Spleen (tissue), 13 donors: ENCODE results near the gene IFITM10. TPM values are rescaled to one million over a fixed set of nuclear protein-coding genes. Genes with fewer than 3 reads are reported as not detected.

Experiments used
- DNase-seq: peaks from one replicate; pipeline ENCODE4 v3.0.0-alpha.2; 2020
- H3K27ac ChIP-seq, 8 donors: fragments of 200-600 bp; sonication (generic) in 7 of 8; 1 replicate in 4 of 8; 2 replicates in 4 of 8; pipeline versions ENCODE4 v1.5.0 to v1.8.0; 2016 to 2021; ENCODE audit warnings: inconsistent platforms in 4 of 8, mild to moderate bottlenecking in 4 of 8, moderate library complexity in 1 of 8
- H3K27me3 ChIP-seq, 7 donors: fragments of 200-600 bp; sonication (generic) in 6 of 7; replicated peaks in 1 of 7; 1 replicate in 4 of 7; 2 replicates in 3 of 7; pipeline versions ENCODE4 v1.5.0 to v1.8.0; 2016 to 2021; ENCODE audit warnings: inconsistent platforms in 3 of 7, mild to moderate bottlenecking in 1 of 7
- H3K36me3 ChIP-seq, 6 donors: fragments of 200-600 bp; sonication (generic) in 5 of 6; 1 replicate in 4 of 6; 2 replicates in 2 of 6; pipeline versions ENCODE4 v1.5.0 to v1.8.0; 2016 to 2021; ENCODE audit warnings: inconsistent platforms in 2 of 6
- H3K4me1 ChIP-seq, 6 donors: fragments of 200-600 bp; sonication (generic) in 5 of 6; 1 replicate in 3 of 6; 2 replicates in 3 of 6; pipeline versions ENCODE4 v1.5.0 to v1.8.0; 2016 to 2021; ENCODE audit warnings: inconsistent platforms in 3 of 6
- H3K4me3 ChIP-seq, 8 donors: fragments of 200-600 bp; sonication (generic) in 7 of 8; 1 replicate in 4 of 8; 2 replicates in 4 of 8; pipeline versions ENCODE4 v1.5.0 to v1.8.0; 2016 to 2021; ENCODE audit warnings: inconsistent platforms in 4 of 8, mild to moderate bottlenecking in 4 of 8, moderate library complexity in 2 of 8
- H3K9me3 ChIP-seq, 8 donors: fragments of 200-600 bp; sonication (generic) in 7 of 8; 1 replicate in 4 of 8; 2 replicates in 4 of 8; pipeline versions ENCODE4 v1.5.0 to v1.8.0; 2016 to 2021; ENCODE audit warnings: inconsistent platforms in 4 of 8
- CTCF ChIP-seq, 11 experiments: fragments of 200-600 bp in 7 of 11; fragments of 450-650 bp in 4 of 11; sonication (generic) in 4 of 11; IDR thresholded peaks in 8 of 11; conservative IDR thresholded peaks in 3 of 11; 1 replicate in 7 of 11; 2 replicates in 4 of 11; pipeline versions ENCODE4 v1.4.0 to v1.8.0; 2016 to 2021; ENCODE audit warnings: antibody characterized with exemption in 11 of 11, inconsistent platforms in 4 of 11, mild to moderate bottlenecking in 1 of 11
- POLR2A ChIP-seq, 3 donors: fragments of 450-650 bp; IDR thresholded peaks; one replicate each; pipeline ENCODE4 v1.5.1; 2017; ENCODE audit warnings: antibody characterized with exemption in 3 of 3, mild to moderate bottlenecking in 1 of 3
- POLR2AphosphoS5 ChIP-seq, 3 donors: sonication (generic); formaldehyde crosslinking; IDR thresholded peaks; one replicate each; pipeline ENCODE4 v1.5.1; 2017; ENCODE audit warnings: antibody characterized with exemption in 3 of 3
- WGBS, 5 donors: extraction: QIAGEN DNeasy Blood & Tissue Kit in 3 of 5; methylation state at CpG; one replicate each; pipeline versions ENCODE4 v1.1.5 to v1.1.7; 2013 to 2018; 5-methylcytosine and 5-hydroxymethylcytosine counted together
- intact Hi-C: fragments of 100-400 bp; cut with DNase I; formaldehyde crosslinking; loops from one replicate; pipeline ENCODE4 v1.15.0; 2023; ENCODE audit warnings: low total_unique reads
- long read RNA-seq, 2 donors: transcript quantifications; one replicate each; lab custom pipeline, GENCODE V29; 2026
- polyA plus RNA-seq, 3 donors: library from polyadenylated mRNA; stranded (reverse); fragments of 200-250 nt; gene quantifications; one replicate each; pipeline ENCODE4 v1.2.1, GENCODE V29; 2013
- total RNA-seq, 7 donors: library from RNA; depleted of rRNA in 3 of 7; stranded (reverse); fragments of >200 nt in 3 of 7; fragmentation: NEBNext Ultra II Directional in 4 of 7; extraction: Animal tissue kit (Norgen Biotek cat#: 25700) in 4 of 7; gene quantifications; one replicate each; pipeline versions ENCODE4 v1.1.0 to v1.2.1, GENCODE V29; 2016 to 2021
- donor health status: healthy with polysubstance abuse.
- donor health status: DM: no; HTN: no; CAD: no; lungs with moderate emphysema.
- donor health status: DM: no; HTN: no; CAD: no.
- donor health status: Bipolar disorder and iron deficiency.
- donor health status: healthy.
- donor health status: DM: no; HTN: no; CAD: no.
- donor health status: DM: yes; HTN: yes; CAD: no.

IFITM10 gene
- 10 to 100 TPM in 2 of 7 donors, 1 to 10 TPM in 5; 6.7 to 41.6 (median 8.2) TPM for total RNA-seq
- 1 to 10 TPM in 2 of 3 donors, under 1 TPM in 1; 0.80 to 6.9 (median 2.4) TPM for polyA plus RNA-seq
- long read RNA-seq, donor 1: 0 reads
- long read RNA-seq, donor 2, partial matches to known transcripts: 0 of 1 reads
- long read RNA-seq, donor 2, other reads (novel, unspliced or antisense): 0 of 1 reads

GRCh38 chr11:1750481-1750839 is at the start of gene IFITM10:
IFITM10 (minus strand) TSS chr11:1750595; CDS start chr11:1750442, 153 bp downstream.
- Histone ChIP-seq H3K27ac (peak within 1 kb of the TSS; percentile 55 to 99 (median 72)), H3K27me3 (peaks cover 0 to 36% (median 12%) of the 10 kb centered on the region in 7 donors), H3K4me3 (peak within 1 kb of the TSS; percentile 39 to 77 (median 50)), H3K36me3 (peaks cover 5 to 63% (median 30%) of the 10 kb centered on the region in 6 donors), H3K4me1 (peaks cover 32 to 100% (median 88%) of the 10 kb centered on the region in 6 donors), H3K9me3 (no peaks in the 10 kb centered on the region)
- 34 to 47% (median 38%) methylated on average over 6 of the region's 6 CpGs for WGBS, 5 donors
- intact Hi-C loops: no loop called here
- TF ChIP-seq CTCF (IDR thresholded peaks at IDR 0.05 in 8 of 11, conservative IDR thresholded peaks at IDR 0.05 in 3 of 11) (no peak), POLR2AphosphoS5 (IDR thresholded peaks at IDR 0.05) (peak in 2 of 3 donors; percentile 70 to 72), POLR2A (IDR thresholded peaks at IDR 0.05) (no peak)
- no peak for DNase-seq

DNA sequence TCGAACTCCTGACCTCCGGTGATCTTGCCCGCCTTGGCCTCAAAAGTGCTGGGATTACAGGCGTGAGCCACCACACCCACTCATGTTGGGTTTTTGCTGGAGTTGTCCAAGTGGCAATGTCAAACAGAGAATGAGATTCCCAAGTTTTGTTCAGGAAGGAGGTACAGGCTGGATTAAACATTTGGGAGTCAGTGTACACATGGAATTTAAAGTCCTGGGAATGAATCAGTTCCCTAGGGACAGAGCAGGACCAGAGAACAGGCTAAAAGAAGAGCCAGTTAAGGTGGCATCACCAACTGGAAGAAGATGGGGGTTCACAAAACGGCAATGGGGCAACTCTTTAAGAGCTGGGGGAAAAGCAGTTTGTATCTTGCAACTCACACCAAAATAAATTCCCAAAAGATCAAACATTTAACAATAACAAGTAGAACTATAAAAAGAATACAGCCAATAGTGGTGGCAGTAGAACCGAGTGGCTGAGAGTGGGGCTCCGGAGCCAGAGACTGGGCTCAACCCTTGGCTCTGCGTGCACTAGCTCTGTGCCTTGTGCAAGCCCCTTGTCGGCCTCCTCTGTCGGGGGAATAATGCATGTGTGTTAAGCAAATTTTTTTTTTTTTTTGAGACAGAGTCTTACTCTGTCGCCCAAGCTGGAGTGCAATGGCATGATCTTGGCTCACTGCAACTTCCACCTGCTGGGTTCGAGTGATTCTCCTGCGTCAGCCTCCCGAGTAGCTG is 47.2 kb upstream of the IFITM10 start:
- peaks cover 0 to 18% (median 0%) of the 10 kb centered on the region in 7 donors for H3K27me3 ChIP-seq
- peaks cover 0 to 8% (median 0%) of the 10 kb centered on the region in 8 donors for H3K9me3 ChIP-seq
- TF ChIP-seq CTCF (IDR thresholded peaks at IDR 0.05 in 8 of 11, conservative IDR thresholded peaks at IDR 0.05 in 3 of 11): no peak
- TF ChIP-seq POLR2AphosphoS5 (IDR thresholded peaks at IDR 0.05): no peak
- no peak for TF ChIP-seq POLR2A (IDR thresholded peaks at IDR 0.05)
- WGBS, 5 donors: 89 to 96% (median 91%) methylated on average over 14 of the region's 14 CpGs
- H3K27ac ChIP-seq: no peak overlapping the region
- H3K4me3 ChIP-seq: no peak overlapping the region
- DNase-seq: no peak
- H3K36me3 ChIP-seq: no peaks in the 10 kb centered on the region
- H3K4me1 ChIP-seq: peaks cover 0 to 7% (median under 1%) of the 10 kb centered on the region in 6 donors
- intact Hi-C loops: no loop called here

GRCh38 chr11:1796413-1797011 is 46.1 kb upstream of the IFITM10 start:
- TF ChIP-seq CTCF (IDR thresholded peaks at IDR 0.05 in 8 of 11, conservative IDR thresholded peaks at IDR 0.05 in 3 of 11) (no peak), POLR2A (IDR thresholded peaks at IDR 0.05) (no peak), POLR2AphosphoS5 (IDR thresholded peaks at IDR 0.05) (no peak)
- H3K27ac ChIP-seq: no peak overlapping the region
- 77 to 87% (median 82%) methylated on average over 12 of the region's 12 CpGs for WGBS, 5 donors

GRCh38 chr11:1793081-1793480 is 42.7 kb upstream of the IFITM10 start:
- H3K4me1 ChIP-seq: peaks cover 0 to 10% (median 2%) of the 10 kb centered on the region in 6 donors
- H3K4me3 ChIP-seq: no peak overlapping the region
- H3K27ac ChIP-seq: peak overlapping the region in 3 of 8 donors; percentile 23 to 54 (median 25)
- peaks cover 0 to 7% (median 0%) of the 10 kb centered on the region in 7 donors for H3K27me3 ChIP-seq
- peaks cover 0 to 8% (median 0%) of the 10 kb centered on the region in 8 donors for H3K9me3 ChIP-seq
- no peak for DNase-seq
- WGBS, 5 donors: 50 to 89% (median 68%) methylated on average over 3 of the region's 3 CpGs
- no peaks in the 10 kb centered on the region for H3K36me3 ChIP-seq
- TF ChIP-seq POLR2A (IDR thresholded peaks at IDR 0.05): no peak
- no peak for TF ChIP-seq CTCF (IDR thresholded peaks at IDR 0.05 in 8 of 11, conservative IDR thresholded peaks at IDR 0.05 in 3 of 11)
- no peak for TF ChIP-seq POLR2AphosphoS5 (IDR thresholded peaks at IDR 0.05)
- intact Hi-C loops: no loop called here

More at GRCh38 chr11:1796413-1797011, 46.1 kb upstream of the IFITM10 start:
- Histone ChIP-seq H3K4me3 (no peak overlapping the region), H3K36me3 (no peaks in the 10 kb centered on the region), H3K27me3 (peaks cover 0 to 18% (median 0%) of the 10 kb centered on the region in 7 donors), H3K4me1 (peaks cover 0 to 10% (median 2%) of the 10 kb centered on the region in 6 donors), H3K9me3 (peaks cover 0 to 8% (median 0%) of the 10 kb centered on the region in 8 donors)
- intact Hi-C loops: no loop called here
- no peak for DNase-seq
